HepG2 (cell line): ENCODE measurements around the gene TRAF4. TPM values are rescaled to one million over a fixed set of nuclear protein-coding genes. Genes with fewer than 3 reads are reported as not detected.

Source experiments
- CBX5 ChIP-seq: sonication (generic); formaldehyde crosslinking; IDR thresholded peaks from 2 replicates; pipeline ENCODE4 v1.4.0; 2020; ENCODE audit warnings: missing genetic modification reagents, borderline replicate concordance
- EEA1 ChIP-seq: sonication (generic); formaldehyde crosslinking; IDR thresholded peaks from 2 replicates; pipeline ENCODE4 v1.5.1; 2020; ENCODE audit warnings: mild to moderate bottlenecking, missing genetic modification reagents, borderline replicate concordance
- FIP1L1 ChIP-seq: fragments of 200-400 bp; formaldehyde crosslinking; IDR thresholded peaks from 2 replicates; pipeline ENCODE4 v1.6.1; 2018; ENCODE audit warnings: low read depth, mild to moderate bottlenecking, low read length, moderate library complexity, borderline replicate concordance; ENCODE audit not compliant: insufficient read depth
- IRF2 ChIP-seq: IDR thresholded peaks from 2 replicates; pipeline ENCODE4 v1.6.1; 2018; ENCODE audit warnings: missing genetic modification reagents, missing compliant biosample characterization
- ISL2 ChIP-seq: sonication (generic); formaldehyde crosslinking; IDR thresholded peaks from 2 replicates; pipeline ENCODE4 v1.5.0; 2020; ENCODE audit warnings: missing genetic modification reagents
- KDM2A ChIP-seq: sonication (generic); formaldehyde crosslinking; IDR thresholded peaks from 2 replicates; pipeline ENCODE4 v1.4.0; 2020; ENCODE audit warnings: low read depth, missing genetic modification reagents, borderline replicate concordance
- KDM5A ChIP-seq: fragments of 200-600 bp; sonication (generic); IDR thresholded peaks from 2 replicates; pipeline ENCODE4 v1.7.0; 2018; ENCODE audit warnings: antibody characterized with exemption, mild to moderate bottlenecking, low read length, borderline replicate concordance
- MYC ChIP-seq: sonication (generic); formaldehyde crosslinking; IDR thresholded peaks from 2 replicates; pipeline ENCODE4 v1.9.0; 2021; ENCODE audit warnings: missing genetic modification reagents, borderline replicate concordance
- RBM39 ChIP-seq: fragments of 200-400 bp; formaldehyde crosslinking; IDR thresholded peaks from one replicate; pipeline ENCODE4 v1.6.1; 2018; ENCODE audit warnings: antibody characterized with exemption, mild to moderate bottlenecking, low read depth, low read length; ENCODE audit not compliant: poor library complexity, severe bottlenecking
- SNAI1 ChIP-seq: sonication (generic); formaldehyde crosslinking; IDR thresholded peaks from 2 replicates; pipeline ENCODE4 v1.5.0; 2020; ENCODE audit warnings: mild to moderate bottlenecking, missing genetic modification reagents, borderline replicate concordance
- SSRP1 ChIP-seq: IDR thresholded peaks from 2 replicates; pipeline ENCODE4 v1.6.1; 2016; ENCODE audit warnings: control low read depth
- ZNF296 ChIP-seq: sonication (generic); formaldehyde crosslinking; conservative IDR thresholded peaks from 2 replicates; pipeline ENCODE4 v1.5.0; 2020; ENCODE audit warnings: mild to moderate bottlenecking, missing genetic modification reagents
- ZNF343 ChIP-seq: sonication (generic); formaldehyde crosslinking; IDR thresholded peaks from 2 replicates; pipeline ENCODE4 v1.4.0; 2020; ENCODE audit warnings: mild to moderate bottlenecking, missing genetic modification reagents
- ZNF350 ChIP-seq: sonication (generic); formaldehyde crosslinking; IDR thresholded peaks from 2 replicates; pipeline ENCODE4 v1.4.0; 2020; ENCODE audit warnings: mild to moderate bottlenecking, low read depth, missing genetic modification reagents, borderline replicate concordance
- ZNF367 ChIP-seq: sonication (generic); formaldehyde crosslinking; IDR thresholded peaks from 2 replicates; pipeline ENCODE4 v1.4.0; 2020; ENCODE audit warnings: missing genetic modification reagents, borderline replicate concordance
- ZNF383 ChIP-seq: sonication (generic); formaldehyde crosslinking; IDR thresholded peaks from 2 replicates; pipeline ENCODE4 v1.4.0; 2020; ENCODE audit warnings: missing genetic modification reagents, mild to moderate bottlenecking, borderline replicate concordance
- ZNF530 ChIP-seq: sonication (generic); formaldehyde crosslinking; IDR thresholded peaks from 2 replicates; pipeline ENCODE4 v1.5.0; 2020; ENCODE audit warnings: low read depth, mild to moderate bottlenecking, missing genetic modification reagents
- ZNF558 ChIP-seq: sonication (generic); formaldehyde crosslinking; IDR thresholded peaks from 2 replicates; pipeline ENCODE4 v1.9.0; 2022; ENCODE audit warnings: mild to moderate bottlenecking, missing genetic modification reagents, borderline replicate concordance
- ZNF598 ChIP-seq: sonication (generic); formaldehyde crosslinking; IDR thresholded peaks from 2 replicates; pipeline ENCODE4 v1.5.1; 2020; ENCODE audit warnings: mild to moderate bottlenecking, missing genetic modification reagents, borderline replicate concordance
- ZNF678 ChIP-seq: sonication (generic); formaldehyde crosslinking; IDR thresholded peaks from 2 replicates; pipeline ENCODE4 v1.4.0; 2020; ENCODE audit warnings: mild to moderate bottlenecking, missing genetic modification reagents
- ZSCAN22 ChIP-seq: sonication (generic); formaldehyde crosslinking; IDR thresholded peaks from 2 replicates; pipeline ENCODE4 v1.4.0; 2020; ENCODE audit warnings: mild to moderate bottlenecking, missing genetic modification reagents
- polyA plus RNA-seq, 8 experiments: library from polyadenylated mRNA; depleted of rRNA in 3 of 8; stranded (reverse) in 7 of 8; unstranded in 1 of 8; fragments of >200 nt; fragmentation: Illumina TruSeq in 4 of 8; extraction: Trizol in 4 of 8; gene quantifications; 2 replicates each; pipeline versions ENCODE4 v1.2.1 to v1.2.3, GENCODE V29; 2011 to 2016; ENCODE audit warnings: low read depth in 4 of 8, missing spikeins in 1 of 8, mixed read lengths in 1 of 8; ENCODE audit not compliant: insufficient read depth in 1 of 8
- total RNA-seq, 5 experiments: library from RNA; depleted of rRNA; stranded (reverse); fragments of >200 nt; fragmentation: Illumina TruSeq; extraction: Trizol; gene quantifications; 2 replicates each; pipeline ENCODE4 v1.2.3, GENCODE V29; 2016; ENCODE audit warnings: low read depth in 1 of 5
- TF ChIP-seq, protein P1 (sequence below): IDR thresholded peaks from 2 replicates; pipeline ENCODE4 v1.6.1; 2016; ENCODE audit warnings: low read depth, borderline replicate concordance
- TF ChIP-seq, protein P2 (sequence below): sonication (generic); formaldehyde crosslinking; IDR thresholded peaks from 2 replicates; pipeline ENCODE4 v1.4.0; 2020; ENCODE audit warnings: missing genetic modification reagents, mild to moderate bottlenecking, borderline replicate concordance
- TF ChIP-seq, protein P3 (sequence below): sonication (generic); IDR thresholded peaks from 2 replicates; pipeline ENCODE4 v1.6.1; 2016; ENCODE audit warnings: low read depth, borderline replicate concordance

Gene TRAF4
- total and polyA plus RNA-seq, 2 of the 13 experiments (the other 11 are each of a cell fraction or from before 2014, with no cell fraction given) = 86.0 to 89.9 TPM

DNA sequence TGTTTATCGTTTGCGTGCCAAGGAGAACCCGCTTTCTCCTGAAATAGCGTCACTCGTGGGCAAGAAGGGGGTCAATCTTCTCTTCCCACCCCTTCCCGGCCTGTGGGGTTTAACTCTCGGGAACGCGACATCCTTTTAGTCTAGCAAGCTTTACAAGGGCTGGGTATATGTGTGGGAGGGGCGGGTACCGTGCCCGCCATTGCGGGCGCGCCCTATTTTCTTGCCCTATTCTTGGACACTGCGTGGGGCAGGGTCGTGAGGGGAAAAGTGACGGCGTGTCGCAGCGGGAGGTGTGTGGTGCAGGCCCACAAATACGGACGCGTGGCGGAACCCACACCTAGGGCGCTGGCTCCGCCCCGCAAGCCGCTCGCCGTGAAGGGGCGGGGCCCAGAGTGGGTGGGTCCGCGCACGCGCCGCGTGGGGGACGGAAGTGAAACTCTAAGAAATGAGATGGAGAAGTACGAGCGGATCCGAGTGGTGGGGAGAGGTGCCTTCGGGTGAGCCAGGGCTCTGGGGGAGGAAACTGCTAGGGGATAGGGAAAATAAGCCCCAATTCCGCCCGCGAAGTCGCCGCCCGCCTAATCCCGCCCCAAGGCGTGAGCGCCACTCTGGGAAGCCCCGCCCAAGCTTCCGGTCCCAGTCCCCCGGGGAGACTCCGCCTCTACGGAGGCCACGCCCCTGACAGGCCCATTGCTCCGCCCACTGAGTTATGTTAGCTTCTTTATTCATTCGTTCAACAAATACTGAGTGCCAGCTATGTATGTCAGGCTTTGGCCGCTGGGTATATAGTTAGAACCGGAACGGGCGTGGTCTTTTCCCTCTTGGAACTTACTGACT lies 15.2 kb upstream of the TRAF4 start, which contains the start of gene NEK8 (continued):
- TF ChIP-seq SNAI1 (no peak), ZSCAN22 (CRISPR knock-in tag) (no peak), MYC (CRISPR knock-in tag) (peak; percentile 80), ZNF296 (CRISPR knock-in tag) (0 out of 2 replicates have a peak, but pooled peaks have one; percentile 63), EEA1 (CRISPR knock-in tag) (0 out of 2 replicates have a peak, but pooled peaks have one; percentile 71), IRF2 (CRISPR knock-in tag) (peak; percentile 36; the same call in 1 of the 2 replicates), RBM39 (peak; percentile 70), ZNF598 (no peak), ZNF367 (CRISPR knock-in tag) (no peak), FIP1L1 (no peak), ZNF530 (CRISPR knock-in tag) (no peak), ZNF343 (no peak), SSRP1 (CRISPR knock-in tag) (no peak), ZNF383 (CRISPR knock-in tag) (no peak), ZNF558 (CRISPR knock-in tag) (0 out of 2 replicates have a peak, but pooled peaks have one; percentile 57), ZNF678 (CRISPR knock-in tag) (0 out of 2 replicates have a peak, but pooled peaks have one; percentile 61), CBX5 (CRISPR knock-in tag) (no peak), KDM5A (peak; percentile 54; the same call in 1 of the 2 replicates), KDM2A (peak; percentile 52; the same call in 1 of the 2 replicates), ZNF350 (CRISPR knock-in tag) (no peak; the same call in 1 of the 2 replicates), ISL2 (CRISPR knock-in tag) (no peak)
- TF ChIP-seq, protein P1, sequence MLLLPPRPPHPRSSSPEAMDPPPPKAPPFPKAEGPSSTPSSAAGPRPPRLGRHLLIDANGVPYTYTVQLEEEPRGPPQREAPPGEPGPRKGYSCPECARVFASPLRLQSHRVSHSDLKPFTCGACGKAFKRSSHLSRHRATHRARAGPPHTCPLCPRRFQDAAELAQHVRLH (CRISPR knock-in tag) = no peak
- TF ChIP-seq, protein P2, sequence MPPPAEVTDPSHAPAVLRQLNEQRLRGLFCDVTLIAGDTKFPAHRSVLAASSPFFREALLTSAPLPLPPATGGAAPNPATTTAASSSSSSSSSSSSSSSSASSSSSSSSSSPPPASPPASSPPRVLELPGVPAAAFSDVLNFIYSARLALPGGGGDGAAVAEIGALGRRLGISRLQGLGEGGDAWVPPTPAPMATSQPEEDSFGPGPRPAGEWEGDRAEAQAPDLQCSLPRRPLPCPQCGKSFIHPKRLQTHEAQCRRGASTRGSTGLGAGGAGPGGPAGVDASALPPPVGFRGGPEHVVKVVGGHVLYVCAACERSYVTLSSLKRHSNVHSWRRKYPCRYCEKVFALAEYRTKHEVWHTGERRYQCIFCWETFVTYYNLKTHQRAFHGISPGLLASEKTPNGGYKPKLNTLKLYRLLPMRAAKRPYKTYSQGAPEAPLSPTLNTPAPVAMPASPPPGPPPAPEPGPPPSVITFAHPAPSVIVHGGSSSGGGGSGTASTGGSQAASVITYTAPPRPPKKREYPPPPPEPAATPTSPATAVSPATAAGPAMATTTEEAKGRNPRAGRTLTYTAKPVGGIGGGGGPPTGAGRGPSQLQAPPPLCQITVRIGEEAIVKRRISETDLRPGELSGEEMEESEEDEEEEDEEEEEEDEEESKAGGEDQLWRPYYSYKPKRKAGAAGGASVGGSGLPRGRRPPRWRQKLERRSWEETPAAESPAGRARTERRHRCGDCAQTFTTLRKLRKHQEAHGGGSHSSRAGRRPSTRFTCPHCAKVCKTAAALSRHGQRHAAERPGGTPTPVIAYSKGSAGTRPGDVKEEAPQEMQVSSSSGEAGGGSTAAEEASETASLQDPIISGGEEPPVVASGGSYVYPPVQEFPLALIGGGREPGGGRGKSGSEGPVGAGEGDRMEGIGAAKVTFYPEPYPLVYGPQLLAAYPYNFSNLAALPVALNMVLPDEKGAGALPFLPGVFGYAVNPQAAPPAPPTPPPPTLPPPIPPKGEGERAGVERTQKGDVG (CRISPR knock-in tag) = peak; percentile 53; the same call in 1 of the 2 replicates
- TF ChIP-seq, protein P3, sequence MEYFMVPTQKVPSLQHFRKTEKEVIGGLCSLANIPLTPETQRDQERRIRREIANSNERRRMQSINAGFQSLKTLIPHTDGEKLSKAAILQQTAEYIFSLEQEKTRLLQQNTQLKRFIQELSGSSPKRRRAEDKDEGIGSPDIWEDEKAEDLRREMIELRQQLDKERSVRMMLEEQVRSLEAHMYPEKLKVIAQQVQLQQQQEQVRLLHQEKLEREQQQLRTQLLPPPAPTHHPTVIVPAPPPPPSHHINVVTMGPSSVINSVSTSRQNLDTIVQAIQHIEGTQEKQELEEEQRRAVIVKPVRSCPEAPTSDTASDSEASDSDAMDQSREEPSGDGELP = no peak
